Liver (tissue), 9 donors: ENCODE results near the gene PKDREJ. TPM values are rescaled to one million over a fixed set of nuclear protein-coding genes. Genes with fewer than 3 reads are reported as not detected.

Experiments used
- DNase-seq: peaks from one replicate; pipeline ENCODE4 v3.0.0-alpha.2; 2017; ENCODE audit warnings: low spot score
- H3K27ac ChIP-seq, 2 donors: one replicate each; pipeline ENCODE4 v1.7.0; 2013; ENCODE audit warnings: inconsistent platforms in 2 of 2, low read length in 2 of 2, control low read depth in 1 of 2, low read depth in 1 of 2, mild to moderate bottlenecking in 1 of 2
- H3K27me3 ChIP-seq, 4 donors: one replicate each; pipeline versions ENCODE4 v1.6.1 to v1.7.0; 2013; ENCODE audit warnings: low read length in 3 of 4, inconsistent platforms in 1 of 4, mild to moderate bottlenecking in 1 of 4, moderate library complexity in 1 of 4; ENCODE audit not compliant: control insufficient read depth in 4 of 4, insufficient read depth in 4 of 4
- H3K36me3 ChIP-seq, 4 donors: one replicate each; pipeline versions ENCODE4 v1.6.1 to v1.7.0; 2013; ENCODE audit warnings: low read length in 3 of 4, mild to moderate bottlenecking in 3 of 4, low read depth in 1 of 4, moderate library complexity in 1 of 4; ENCODE audit not compliant: control insufficient read depth in 4 of 4, insufficient read depth in 3 of 4
- H3K4me1 ChIP-seq, 4 donors: one replicate each; pipeline versions ENCODE4 v1.6.1 to v1.7.0; 2013; ENCODE audit warnings: low read length in 3 of 4, mild to moderate bottlenecking in 3 of 4, moderate library complexity in 1 of 4; ENCODE audit not compliant: control insufficient read depth in 4 of 4, insufficient read depth in 4 of 4
- H3K4me3 ChIP-seq, 3 donors: one replicate each; pipeline versions ENCODE4 v1.6.1 to v1.7.0; 2013; ENCODE audit warnings: low read length in 3 of 3, control low read depth in 1 of 3, low read depth in 1 of 3, mild to moderate bottlenecking in 1 of 3
- H3K9ac ChIP-seq, 2 donors: one replicate each; pipeline ENCODE4 v1.7.0; 2013; ENCODE audit warnings: low read length in 2 of 2, mild to moderate bottlenecking in 2 of 2, moderate library complexity in 2 of 2, control low read depth in 1 of 2, low read depth in 1 of 2
- H3K9me3 ChIP-seq, 4 donors: one replicate each; pipeline versions ENCODE4 v1.6.1 to v1.7.0; 2013; ENCODE audit warnings: low read length in 3 of 4; ENCODE audit not compliant: control insufficient read depth in 4 of 4
- EGR1 ChIP-seq, 2 donors: IDR thresholded peaks; 2 replicates each; pipeline ENCODE4 v1.6.1; 2016 to 2018; ENCODE audit warnings: antibody characterized with exemption in 2 of 2, low read depth in 2 of 2
- FOXA1 ChIP-seq: IDR thresholded peaks from 2 replicates; pipeline ENCODE4 v1.6.1; 2016; ENCODE audit warnings: antibody characterized with exemption
- FOXA2 ChIP-seq: IDR thresholded peaks from 2 replicates; pipeline ENCODE4 v1.6.1; 2016; ENCODE audit warnings: antibody characterized with exemption
- GABPA ChIP-seq, 2 donors: IDR thresholded peaks in 1 of 2; conservative IDR thresholded peaks in 1 of 2; 2 replicates each; pipeline ENCODE4 v1.6.1; 2016; ENCODE audit warnings: antibody characterized with exemption in 2 of 2, mild to moderate bottlenecking in 1 of 2, moderate library complexity in 1 of 2
- HNF4A ChIP-seq, 2 donors: conservative IDR thresholded peaks; 2 replicates each; pipeline ENCODE4 v1.6.1; 2016; ENCODE audit warnings: antibody characterized with exemption in 2 of 2, mild to moderate bottlenecking in 2 of 2
- HNF4G ChIP-seq: IDR thresholded peaks from 2 replicates; pipeline ENCODE4 v1.6.1; 2016; ENCODE audit warnings: antibody characterized with exemption
- JUND ChIP-seq, 2 donors: IDR thresholded peaks; 2 replicates each; pipeline ENCODE4 v1.6.1; 2016; ENCODE audit warnings: antibody characterized with exemption in 2 of 2
- NR2F2 ChIP-seq: IDR thresholded peaks from 2 replicates; pipeline ENCODE4 v1.6.1; 2016; ENCODE audit warnings: antibody characterized with exemption
- REST ChIP-seq: IDR thresholded peaks from 2 replicates; pipeline ENCODE4 v1.6.1; 2016; ENCODE audit warnings: antibody characterized with exemption, mild to moderate bottlenecking
- RXRA ChIP-seq, 2 donors: IDR thresholded peaks; 2 replicates each; pipeline ENCODE4 v1.6.1; 2017 to 2018; ENCODE audit warnings: antibody characterized with exemption in 2 of 2, mild to moderate bottlenecking in 1 of 2
- SP1 ChIP-seq: IDR thresholded peaks from 2 replicates; pipeline ENCODE4 v1.6.1; 2018; ENCODE audit warnings: antibody characterized with exemption, mild to moderate bottlenecking
- YY1 ChIP-seq: IDR thresholded peaks from 2 replicates; pipeline ENCODE4 v1.6.1; 2016; ENCODE audit warnings: antibody characterized with exemption, mild to moderate bottlenecking
- WGBS: extraction: QIAGEN DNeasy Blood & Tissue Kit; methylation state at CpG from one replicate; pipeline ENCODE4 v1.1.7; 2013; 5-methylcytosine and 5-hydroxymethylcytosine counted together
- polyA plus RNA-seq, 2 donors: library from polyadenylated mRNA; stranded (reverse) in 1 of 2; unstranded in 1 of 2; fragments of 200-250 nt in 1 of 2; fragments of >200 nt in 1 of 2; fragmentation: Nextera tagmentation in 1 of 2; extraction: Ambion mirVana in 1 of 2; gene quantifications; one replicate each; pipeline versions ENCODE4 v1.2.1 to v1.2.3, GENCODE V29; 2013 to 2015
- total RNA-seq, 2 donors: library from RNA; depleted of rRNA; stranded (reverse); fragments of >200 nt; gene quantifications; one replicate each; pipeline ENCODE4 v1.2.3, GENCODE V29; 2014
- TF ChIP-seq, protein P1 (sequence below): fragments of 150-350 bp; IDR thresholded peaks from 2 replicates; pipeline ENCODE4 v1.5.1; 2017; ENCODE audit warnings: improper control_type of control experiment, low read depth, low read length; ENCODE audit not compliant: missing input control
- TF ChIP-seq, protein P2 (sequence below): IDR thresholded peaks from 2 replicates; pipeline ENCODE4 v1.6.1; 2016; ENCODE audit warnings: antibody characterized with exemption
- donor health status: healthy.
- donor health status: healthy.
- donor health status: healthy.
- donor health status: healthy.
- donor health status: healthy.

The PKDREJ gene
- total and polyA plus RNA-seq, 4 donors, result under 0.01 to 0.05 (median 0.02) TPM

- TF ChIP-seq, protein P1, sequence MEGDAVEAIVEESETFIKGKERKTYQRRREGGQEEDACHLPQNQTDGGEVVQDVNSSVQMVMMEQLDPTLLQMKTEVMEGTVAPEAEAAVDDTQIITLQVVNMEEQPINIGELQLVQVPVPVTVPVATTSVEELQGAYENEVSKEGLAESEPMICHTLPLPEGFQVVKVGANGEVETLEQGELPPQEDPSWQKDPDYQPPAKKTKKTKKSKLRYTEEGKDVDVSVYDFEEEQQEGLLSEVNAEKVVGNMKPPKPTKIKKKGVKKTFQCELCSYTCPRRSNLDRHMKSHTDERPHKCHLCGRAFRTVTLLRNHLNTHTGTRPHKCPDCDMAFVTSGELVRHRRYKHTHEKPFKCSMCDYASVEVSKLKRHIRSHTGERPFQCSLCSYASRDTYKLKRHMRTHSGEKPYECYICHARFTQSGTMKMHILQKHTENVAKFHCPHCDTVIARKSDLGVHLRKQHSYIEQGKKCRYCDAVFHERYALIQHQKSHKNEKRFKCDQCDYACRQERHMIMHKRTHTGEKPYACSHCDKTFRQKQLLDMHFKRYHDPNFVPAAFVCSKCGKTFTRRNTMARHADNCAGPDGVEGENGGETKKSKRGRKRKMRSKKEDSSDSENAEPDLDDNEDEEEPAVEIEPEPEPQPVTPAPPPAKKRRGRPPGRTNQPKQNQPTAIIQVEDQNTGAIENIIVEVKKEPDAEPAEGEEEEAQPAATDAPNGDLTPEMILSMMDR, result no peak
- TF ChIP-seq JUND (IDR thresholded peaks at IDR 0.05) (no peak), FOXA2 (no peak), HNF4G (no peak)
Observed at GRCh38 chr22:46276563-46276962, 13.4 kb upstream of the PKDREJ start (continued).

- peaks cover 42 to 85% (median 76%) of the 10 kb centered on the region in 4 donors for H3K36me3 ChIP-seq
- no peaks in the 10 kb centered on the region for H3K27me3 ChIP-seq
- H3K4me1 ChIP-seq, result peaks cover 0 to 6% (median 1%) of the 10 kb centered on the region in 4 donors
- no peak overlapping the region for H3K27ac ChIP-seq
- DNase-seq, result no peak
- TF ChIP-seq GABPA (IDR thresholded peaks at IDR 0.05 in 1 of 2, conservative IDR thresholded peaks at IDR 0.05 in 1 of 2) (no peak), REST (no peak), SP1 (no peak), HNF4A (conservative IDR thresholded peaks at IDR 0.05) (no peak)
- no peak overlapping the region for H3K4me3 ChIP-seq
- WGBS, result 69% methylated on average over 3 of the region's 3 CpGs
- no peaks in the 10 kb centered on the region for H3K9me3 ChIP-seq
- H3K9ac ChIP-seq, result no peak overlapping the region
Observed at GRCh38 chr22:46275455-46276122, 12.4 kb upstream of the PKDREJ start.

DNA sequence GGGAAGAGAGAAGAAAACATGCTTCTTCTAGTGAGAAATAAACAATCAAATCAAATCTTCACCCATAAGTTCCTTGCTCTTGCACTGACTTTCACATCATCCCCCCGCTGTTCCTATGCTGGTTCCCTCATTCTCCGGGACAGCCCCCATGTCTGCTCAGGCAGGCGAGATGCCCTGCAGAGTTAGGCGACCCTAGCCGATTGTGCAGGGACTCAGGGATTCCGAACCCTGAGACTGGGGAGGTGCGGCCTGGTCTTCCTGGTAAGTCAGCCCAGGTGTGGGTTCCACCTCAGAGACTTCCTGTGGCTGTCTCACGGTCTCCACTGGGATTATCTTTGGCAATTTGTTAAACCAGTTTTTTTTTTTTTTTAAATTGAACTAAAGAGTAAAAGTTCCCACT, 11.2 kb upstream of the PKDREJ start:
- WGBS, result 96% methylated on average over 8 of the region's 8 CpGs
- no peak overlapping the region for H3K27ac ChIP-seq

More for the DNA sequence above, 11.2 kb upstream of the PKDREJ start:
- Histone ChIP-seq H3K27me3 (no peaks in the 10 kb centered on the region), H3K9ac (no peak overlapping the region), H3K4me3 (no peak overlapping the region), H3K36me3 (peaks cover 31 to 76% (median 65%) of the 10 kb centered on the region in 4 donors), H3K4me1 (peaks cover 0 to 18% (median 9%) of the 10 kb centered on the region in 4 donors), H3K9me3 (no peaks in the 10 kb centered on the region)
- DNase-seq, result no peak
- TF ChIP-seq YY1, result no peak
- TF ChIP-seq HNF4G, result no peak
- TF ChIP-seq GABPA (IDR thresholded peaks at IDR 0.05 in 1 of 2, conservative IDR thresholded peaks at IDR 0.05 in 1 of 2), result no peak
- TF ChIP-seq EGR1 (IDR thresholded peaks at IDR 0.05; ENCODE audit: low read depth in 2 of 2), result no peak
- no peak for TF ChIP-seq FOXA2
- TF ChIP-seq NR2F2, result no peak
- no peak for TF ChIP-seq RXRA (IDR thresholded peaks at IDR 0.05)
- no peak for TF ChIP-seq JUND (IDR thresholded peaks at IDR 0.05)
- TF ChIP-seq FOXA1, result no peak
- TF ChIP-seq, protein P2, sequence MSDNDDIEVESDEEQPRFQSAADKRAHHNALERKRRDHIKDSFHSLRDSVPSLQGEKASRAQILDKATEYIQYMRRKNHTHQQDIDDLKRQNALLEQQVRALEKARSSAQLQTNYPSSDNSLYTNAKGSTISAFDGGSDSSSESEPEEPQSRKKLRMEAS, result no peak
